HG03135 (cell line): ENCODE results near the gene SESN1.

Experiments used
- ATAC-seq: cut with Tn5 transposase; IDR thresholded peaks from one replicate; pipeline ENCODE4 v1.9.1; 2021; ENCODE audit warnings: mild to moderate bottlenecking, moderate library complexity; ENCODE audit not compliant: unreplicated experiment

The SESN1 gene

GRCh38 chr6:109062216-109062615, 32.4 kb downstream of the SESN1 start:
- ATAC-seq, result no peak

- ATAC-seq, result no peak
These were observed 34.1 kb downstream of the SESN1 start for GRCh38 chr6:109060571-109060970.

GRCh38 chr6:109059571-109060021, 35.0 kb downstream of the SESN1 start:
- no peak for ATAC-seq

GRCh38 chr6:109059153-109059552, 35.5 kb downstream of the SESN1 start:
- ATAC-seq, result no peak

- no peak for ATAC-seq
These were observed 36.0 kb downstream of the SESN1 start for GRCh38 chr6:109058620-109059019.

- ATAC-seq, result no peak
These were observed 38.0 kb downstream of the SESN1 start for GRCh38 chr6:109056661-109057060.

GRCh38 chr6:109055771-109056235, 38.8 kb downstream of the SESN1 start:
- ATAC-seq, result no peak

GRCh38 chr6:109053336-109053735, 41.3 kb downstream of the SESN1 start:
- ATAC-seq, result no peak

- no peak for ATAC-seq
These were observed 41.8 kb downstream of the SESN1 start for GRCh38 chr6:109052852-109053251.

- no peak for ATAC-seq
These were observed 42.5 kb downstream of the SESN1 start for GRCh38 chr6:109052018-109052651.

- no peak for ATAC-seq
These were observed 43.2 kb downstream of the SESN1 start for GRCh38 chr6:109051301-109052017.

- ATAC-seq, result no peak
These were observed 44.1 kb downstream of the SESN1 start for GRCh38 chr6:109050447-109051102.

GRCh38 chr6:109050012-109050411, 44.6 kb downstream of the SESN1 start:
- ATAC-seq, result no peak

GRCh38 chr6:109048670-109049415, 45.8 kb downstream of the SESN1 start:
- ATAC-seq, result no peak

GRCh38 chr6:109048176-109048575, 46.5 kb downstream of the SESN1 start:
- no peak for ATAC-seq

GRCh38 chr6:109045493-109045892, 49.2 kb downstream of the SESN1 start:
- ATAC-seq, result no peak

GRCh38 chr6:109039795-109040194, 54.9 kb downstream of the SESN1 start:
- no peak for ATAC-seq

GRCh38 chr6:109038837-109039398, 55.7 kb downstream of the SESN1 start:
- no peak for ATAC-seq

GRCh38 chr6:109036574-109037294, 57.9 kb downstream of the SESN1 start:
- ATAC-seq, result no peak

GRCh38 chr6:109034526-109034925, 60.1 kb downstream of the SESN1 start:
- ATAC-seq, result no peak
